GM12878 (cell line): ENCODE measurements around the gene SFMBT1. TPM values are rescaled to one million over a fixed set of nuclear protein-coding genes. Genes with fewer than 3 reads are reported as not detected.

Experiments used
- ATAC-seq: fragments of 200-7000 bp; cut with Tn5 transposase; 3 replicates; pipeline ENCODE4 v1.9.1; 2020; ENCODE audit warnings: mild to moderate bottlenecking, moderate library complexity
- BruUV-seq: library from RNA; stranded (reverse); fragments of 400-500 nt; replicated peaks from 2 replicates; lab custom pipeline; 2021; lab: Mats Ljungman, UMichigan
- CTCF ChIA-PET: fragments of 300-600 bp; sonication (Branson Sonifier 250); formaldehyde crosslinking; extraction: SDS; loops from one replicate; lab custom pipeline; 2021; ENCODE audit warnings: inconsistent platforms; lab: Yijun Ruan, JAX
- POLR2A ChIA-PET: fragments of 350-600 bp; formaldehyde crosslinking; extraction: SDS; loops from one replicate; lab custom pipeline; 2021; ENCODE audit warnings: inconsistent platforms; lab: Charles Lee
- RAD21 ChIA-PET: fragments of 300-600 bp; sonication (Branson Sonifier 250); formaldehyde crosslinking; loops from one replicate; lab custom pipeline; 2023; ENCODE audit warnings: antibody characterized with exemption; ENCODE audit not compliant: unreplicated experiment; lab: Charles Lee
- SMC1A ChIA-PET: fragments of 300-600 bp; sonication (Branson Sonifier 250); formaldehyde crosslinking; loops from one replicate; lab custom pipeline; 2023; ENCODE audit not compliant: unreplicated experiment, uncharacterized antibody; lab: Charles Lee
- DNase-seq: peaks from one replicate; pipeline ENCODE4 v3.0.0-alpha.2; 2011; ENCODE audit warnings: low read depth, low spot score
- FAIRE-seq: peaks from 3 replicates; lab custom pipeline; 2011; peaks lifted over from hg19 to GRCh38; lab: Jason Lieb, UNC
- H2AFZ ChIP-seq: 2 replicates; pipeline ENCODE4 v1.6.0; 2011; ENCODE audit warnings: low read depth, low read length, control low read depth; ENCODE audit not compliant: control insufficient read depth
- H3K27ac ChIP-seq: 2 replicates; pipeline ENCODE4 v1.5.1; 2011; ENCODE audit warnings: control low read depth; ENCODE audit not compliant: control insufficient read depth, insufficient read depth
- H3K27me3 ChIP-seq, 2 experiments: replicated peaks in 1 of 2; 2 replicates each; pipeline versions ENCODE4 v1.6.0 to v1.6.1; 2011; ENCODE audit warnings: low read length in 1 of 2; ENCODE audit not compliant: control insufficient read depth in 2 of 2, insufficient read depth in 2 of 2
- H3K36me3 ChIP-seq, 2 experiments: 2 replicates each; pipeline ENCODE4 v1.5.1; 2011; ENCODE audit warnings: low read length in 1 of 2; ENCODE audit not compliant: control insufficient read depth in 2 of 2, insufficient read depth in 2 of 2
- H3K4me1 ChIP-seq: 2 replicates; pipeline ENCODE4 v1.6.1; 2011; ENCODE audit warnings: mild to moderate bottlenecking, low read length, moderate library complexity, mixed read lengths; ENCODE audit not compliant: control insufficient read depth, insufficient read depth
- H3K4me2 ChIP-seq: 2 replicates; pipeline ENCODE4 v1.6.0; 2011; ENCODE audit warnings: control low read depth; ENCODE audit not compliant: control insufficient read depth, insufficient read depth
- H3K4me3 ChIP-seq: fragments of 200-600 bp; sonication (generic); 2 replicates; pipeline ENCODE4 v1.5.1; 2016
- H3K79me2 ChIP-seq: 2 replicates; pipeline ENCODE4 v1.6.0; 2011; ENCODE audit warnings: low read length; ENCODE audit not compliant: control insufficient read depth, insufficient read depth
- H3K9ac ChIP-seq: 2 replicates; pipeline ENCODE4 v1.8.0; 2011; ENCODE audit warnings: low read length, control low read depth, mixed read lengths; ENCODE audit not compliant: control insufficient read depth, insufficient read depth
- H3K9me3 ChIP-seq: replicated peaks from 3 replicates; pipeline ENCODE4 v1.5.1; 2011; ENCODE audit warnings: mild to moderate bottlenecking, low read length; ENCODE audit not compliant: control insufficient read depth, insufficient read depth
- H4K20me1 ChIP-seq: 2 replicates; pipeline ENCODE4 v1.6.0; 2011; ENCODE audit not compliant: control insufficient read depth, insufficient read depth
- NR2C2 ChIP-seq: IDR thresholded peaks from 2 replicates; pipeline ENCODE4 v1.6.1; 2011; ENCODE audit warnings: borderline replicate concordance, low read depth; ENCODE audit not compliant: control insufficient read depth, insufficient read length
- STAT1 ChIP-seq: fragments of 450-650 bp; conservative IDR thresholded peaks from 2 replicates; pipeline ENCODE4 v1.6.1; 2014; ENCODE audit warnings: antibody characterized with exemption, mild to moderate bottlenecking
- ZNF24 ChIP-seq: fragments of 450-650 bp; IDR thresholded peaks from 2 replicates; pipeline ENCODE4 v1.6.1; 2017; ENCODE audit warnings: antibody characterized with exemption, mild to moderate bottlenecking
- ZSCAN29 ChIP-seq: fragments of 450-650 bp; IDR thresholded peaks from 2 replicates; pipeline ENCODE4 v1.6.1; 2017; ENCODE audit warnings: mild to moderate bottlenecking, moderate library complexity
- WGBS: methylation state at CpG from one replicate; pipeline ENCODE4 v1.1.6; 2016; ENCODE audit warnings: low lambda C conversion rate; ENCODE audit not compliant: insufficient replicate concordance, insufficient coverage; ENCODE audit errors: missing lambda C conversion rate; 5-methylcytosine and 5-hydroxymethylcytosine counted together
- in situ Hi-C: fragments of 300-500 bp; cut with MboI; formaldehyde crosslinking; loops from 9 replicates; pipeline ENCODE4 v1.14.3; 2018; ENCODE audit warnings: mixed read lengths
- intact Hi-C: fragments of 100-400 bp; cut with micrococcal nuclease; formaldehyde crosslinking; loops from one replicate; pipeline ENCODE4 v1.14.2; 2022; ENCODE audit not compliant: unreplicated experiment
- polyA plus RNA-seq, 11 experiments: library from polyadenylated mRNA; depleted of rRNA in 4 of 11; unstranded in 6 of 11; stranded (reverse) in 5 of 11; fragments of >200 nt; fragmentation: Nextera tagmentation in 4 of 11; fragmentation: Illumina TruSeq in 1 of 11; extraction: Ambion mirVana in 4 of 11; extraction: Trizol in 1 of 11; gene quantifications; 1 replicate in 1 of 11; 2 replicates in 10 of 11; pipeline versions ENCODE4 v1.2.1 to v1.2.3, GENCODE V29; 2011 to 2016; ENCODE audit warnings: inconsistent platforms in 2 of 11, missing spikeins in 2 of 11, low read depth in 1 of 11
- total RNA-seq, 4 experiments: library from RNA; depleted of rRNA in 3 of 4; stranded (reverse); fragments of >200 nt in 3 of 4; fragmentation: Illumina TruSeq in 1 of 4; extraction: Trizol in 1 of 4; gene quantifications; 2 replicates each; pipeline versions ENCODE4 v1.2.1 to v1.2.3, GENCODE V29; 2013 to 2021
- TF ChIP-seq, protein P1 (sequence below): IDR thresholded peaks from 2 replicates; pipeline ENCODE4 v1.6.1; 2012; ENCODE audit warnings: mild to moderate bottlenecking, low read depth, low read length

Gene SFMBT1
- total and polyA plus RNA-seq, 10 of the 15 experiments (the other 5 are each of a cell fraction or from before 2014, with no cell fraction given), result 3.2 to 19.5 (median 11.4) TPM

DNA sequence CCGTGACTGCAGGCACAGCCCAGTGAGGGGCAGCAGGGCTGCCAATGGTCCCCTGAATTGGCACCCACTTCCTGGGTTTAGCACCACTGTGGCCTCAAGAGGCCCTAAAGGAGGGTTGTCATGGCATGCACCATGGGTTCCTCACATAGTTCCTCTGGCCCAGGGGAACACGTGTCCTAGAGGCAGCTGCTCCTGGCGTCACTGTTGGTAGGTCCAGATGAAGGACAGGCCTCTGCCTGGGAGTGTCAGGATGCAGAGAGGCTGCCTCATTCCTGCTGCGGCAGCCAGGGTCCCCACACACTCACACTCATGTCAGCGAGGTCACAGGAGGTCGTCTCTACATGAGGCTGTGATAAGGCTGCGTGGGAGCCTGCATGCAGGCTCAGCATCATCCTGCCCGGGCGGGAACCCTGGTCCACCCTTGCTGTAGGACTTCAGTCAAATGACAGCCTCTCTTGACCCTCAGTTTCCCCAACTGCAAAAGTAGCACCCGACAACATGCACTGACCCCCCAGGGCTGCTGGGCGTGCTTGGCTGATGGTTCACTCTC, 26.1 kb upstream of the SFMBT1 start:
- ATAC-seq (no peak), DNase-seq (no peak), FAIRE-seq (no peak)
- Histone ChIP-seq H3K4me1 (peaks cover 9% of the 10 kb centered on the region), H3K4me2 (peak overlapping the region; percentile 99), H3K27me3 (no peaks in the 10 kb centered on the region), H3K4me3 (no peak overlapping the region), H3K9ac (no peak overlapping the region; the same call in 1 of the 2 replicates), H3K36me3 (no peaks in the 10 kb centered on the region; a peak in 1 of 4 replicates), H3K79me2 (no peaks in the 10 kb centered on the region), H3K9me3 (no peaks in the 10 kb centered on the region), H4K20me1 (no peaks in the 10 kb centered on the region), H2AFZ (peak overlapping the region; percentile 89; the same call in 1 of the 2 replicates), H3K27ac (no peak overlapping the region)
- intact Hi-C loops, result loop anchor here (1.0 to 5.0 kb wide), 4 partner anchors 138 to 330 kb away; partner anchors contain the start of gene STIMATE
- POLR2A ChIA-PET, result interaction anchor here (0.5 kb wide), 1 partner anchor 81 kb away, joined by 4 read pairs; no protein-coding TSS in a partner anchor
- RAD21 ChIA-PET, result interaction anchor here (1.8 kb wide), 1 partner anchor 13 kb away, joined by 4 read pairs; no protein-coding TSS in a partner anchor
- no TSS peak for BruUV-seq
- TF ChIP-seq NR2C2 (peak; percentile 33), STAT1 (no peak), ZSCAN29 (no peak), ZNF24 (no peak)
- TF ChIP-seq, protein P1, sequence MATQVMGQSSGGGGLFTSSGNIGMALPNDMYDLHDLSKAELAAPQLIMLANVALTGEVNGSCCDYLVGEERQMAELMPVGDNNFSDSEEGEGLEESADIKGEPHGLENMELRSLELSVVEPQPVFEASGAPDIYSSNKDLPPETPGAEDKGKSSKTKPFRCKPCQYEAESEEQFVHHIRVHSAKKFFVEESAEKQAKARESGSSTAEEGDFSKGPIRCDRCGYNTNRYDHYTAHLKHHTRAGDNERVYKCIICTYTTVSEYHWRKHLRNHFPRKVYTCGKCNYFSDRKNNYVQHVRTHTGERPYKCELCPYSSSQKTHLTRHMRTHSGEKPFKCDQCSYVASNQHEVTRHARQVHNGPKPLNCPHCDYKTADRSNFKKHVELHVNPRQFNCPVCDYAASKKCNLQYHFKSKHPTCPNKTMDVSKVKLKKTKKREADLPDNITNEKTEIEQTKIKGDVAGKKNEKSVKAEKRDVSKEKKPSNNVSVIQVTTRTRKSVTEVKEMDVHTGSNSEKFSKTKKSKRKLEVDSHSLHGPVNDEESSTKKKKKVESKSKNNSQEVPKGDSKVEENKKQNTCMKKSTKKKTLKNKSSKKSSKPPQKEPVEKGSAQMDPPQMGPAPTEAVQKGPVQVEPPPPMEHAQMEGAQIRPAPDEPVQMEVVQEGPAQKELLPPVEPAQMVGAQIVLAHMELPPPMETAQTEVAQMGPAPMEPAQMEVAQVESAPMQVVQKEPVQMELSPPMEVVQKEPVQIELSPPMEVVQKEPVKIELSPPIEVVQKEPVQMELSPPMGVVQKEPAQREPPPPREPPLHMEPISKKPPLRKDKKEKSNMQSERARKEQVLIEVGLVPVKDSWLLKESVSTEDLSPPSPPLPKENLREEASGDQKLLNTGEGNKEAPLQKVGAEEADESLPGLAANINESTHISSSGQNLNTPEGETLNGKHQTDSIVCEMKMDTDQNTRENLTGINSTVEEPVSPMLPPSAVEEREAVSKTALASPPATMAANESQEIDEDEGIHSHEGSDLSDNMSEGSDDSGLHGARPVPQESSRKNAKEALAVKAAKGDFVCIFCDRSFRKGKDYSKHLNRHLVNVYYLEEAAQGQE, result no peak
- CTCF ChIA-PET, result interaction anchor here (0.6 to 2.8 kb wide), 12 partner anchors 13 to 227 kb away, joined by 3 to 11 read pairs (median 4); no protein-coding TSS in a partner anchor
- 83% methylated on average over 11 of the region's 11 CpGs for WGBS
- in situ Hi-C loops, result loop anchor here (10.0 kb wide), 1 partner anchor 227 kb away; no protein-coding TSS in a partner anchor
- SMC1A ChIA-PET, result interaction anchor here (0.8 to 1.5 kb wide), 10 partner anchors 8 to 329 kb away, joined by 3 to 4 read pairs (median 4); no protein-coding TSS in a partner anchor
